Lower lobe of right lung (tissue), 2 donors: ENCODE results near the gene ACAD8. TPM values are rescaled to one million over a fixed set of nuclear protein-coding genes. Genes with fewer than 3 reads are reported as not detected.

Experiments used
- ATAC-seq, 2 donors: fragments of 200-7000 bp; cut with Tn5 transposase; one replicate each; pipeline ENCODE4 v1.9.1; 2020 to 2022; ENCODE audit warnings: mild to moderate bottlenecking in 2 of 2, moderate library complexity in 2 of 2
- DNase-seq: peaks from one replicate; pipeline ENCODE4 v3.0.0-alpha.2; 2020
- H3K27ac ChIP-seq: fragments of 200-600 bp; one replicate; pipeline ENCODE4 v1.8.0; 2022
- H3K27me3 ChIP-seq: fragments of 200-600 bp; one replicate; pipeline ENCODE4 v1.8.0; 2022; ENCODE audit warnings: low read depth
- H3K36me3 ChIP-seq: fragments of 200-600 bp; one replicate; pipeline ENCODE4 v1.8.0; 2022; ENCODE audit warnings: mild to moderate bottlenecking
- H3K4me1 ChIP-seq: fragments of 200-600 bp; one replicate; pipeline ENCODE4 v1.8.0; 2022
- H3K4me3 ChIP-seq: fragments of 200-600 bp; one replicate; pipeline ENCODE4 v1.8.0; 2022; ENCODE audit warnings: mild to moderate bottlenecking
- H3K9me3 ChIP-seq: fragments of 200-600 bp; one replicate; pipeline ENCODE4 v1.8.0; 2022
- intact Hi-C: fragments of 100-400 bp; cut with DNase I; formaldehyde crosslinking; loops from one replicate; pipeline ENCODE4 v1.11.0; 2022
- total RNA-seq: library from RNA; stranded (reverse); fragmentation: NEBNext Ultra II Directional; extraction: Animal tissue kit (Norgen Biotek cat#: 25700); gene quantifications from one replicate; pipeline ENCODE4 v1.2.1, GENCODE V29; 2021
- TF ChIP-seq, protein P1 (sequence below): fragments of 200-600 bp; IDR thresholded peaks from one replicate; pipeline ENCODE4 v1.8.0; 2022; ENCODE audit warnings: antibody characterized with exemption, mild to moderate bottlenecking
- donor health status: DM: no; HTN: yes; CAD: no; lungs with severe emphysema.

ACAD8 gene
- total RNA-seq, 1 donor from 2014 or later = 33.9 TPM

DNA sequence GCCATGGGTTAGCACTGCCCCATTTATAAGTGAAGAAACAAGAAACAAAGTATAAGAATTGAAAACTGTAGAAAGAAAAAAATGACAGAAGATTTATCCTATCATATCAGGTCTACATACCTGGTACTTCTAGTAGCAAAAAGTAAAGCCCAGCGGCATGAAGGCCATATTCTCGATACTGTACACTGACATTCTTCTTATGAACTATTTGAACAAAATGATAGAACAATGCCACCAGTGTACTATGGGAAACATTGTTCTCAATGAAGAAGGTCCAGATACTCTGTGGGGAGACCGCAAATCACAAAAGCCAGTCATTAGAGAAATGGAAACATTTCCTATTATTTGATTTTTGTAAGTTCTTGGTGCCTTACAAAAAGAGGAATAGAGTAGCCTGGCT is 36.6 kb upstream of the ACAD8 start:
- TF ChIP-seq, protein P1, sequence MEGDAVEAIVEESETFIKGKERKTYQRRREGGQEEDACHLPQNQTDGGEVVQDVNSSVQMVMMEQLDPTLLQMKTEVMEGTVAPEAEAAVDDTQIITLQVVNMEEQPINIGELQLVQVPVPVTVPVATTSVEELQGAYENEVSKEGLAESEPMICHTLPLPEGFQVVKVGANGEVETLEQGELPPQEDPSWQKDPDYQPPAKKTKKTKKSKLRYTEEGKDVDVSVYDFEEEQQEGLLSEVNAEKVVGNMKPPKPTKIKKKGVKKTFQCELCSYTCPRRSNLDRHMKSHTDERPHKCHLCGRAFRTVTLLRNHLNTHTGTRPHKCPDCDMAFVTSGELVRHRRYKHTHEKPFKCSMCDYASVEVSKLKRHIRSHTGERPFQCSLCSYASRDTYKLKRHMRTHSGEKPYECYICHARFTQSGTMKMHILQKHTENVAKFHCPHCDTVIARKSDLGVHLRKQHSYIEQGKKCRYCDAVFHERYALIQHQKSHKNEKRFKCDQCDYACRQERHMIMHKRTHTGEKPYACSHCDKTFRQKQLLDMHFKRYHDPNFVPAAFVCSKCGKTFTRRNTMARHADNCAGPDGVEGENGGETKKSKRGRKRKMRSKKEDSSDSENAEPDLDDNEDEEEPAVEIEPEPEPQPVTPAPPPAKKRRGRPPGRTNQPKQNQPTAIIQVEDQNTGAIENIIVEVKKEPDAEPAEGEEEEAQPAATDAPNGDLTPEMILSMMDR = no peak

DNA sequence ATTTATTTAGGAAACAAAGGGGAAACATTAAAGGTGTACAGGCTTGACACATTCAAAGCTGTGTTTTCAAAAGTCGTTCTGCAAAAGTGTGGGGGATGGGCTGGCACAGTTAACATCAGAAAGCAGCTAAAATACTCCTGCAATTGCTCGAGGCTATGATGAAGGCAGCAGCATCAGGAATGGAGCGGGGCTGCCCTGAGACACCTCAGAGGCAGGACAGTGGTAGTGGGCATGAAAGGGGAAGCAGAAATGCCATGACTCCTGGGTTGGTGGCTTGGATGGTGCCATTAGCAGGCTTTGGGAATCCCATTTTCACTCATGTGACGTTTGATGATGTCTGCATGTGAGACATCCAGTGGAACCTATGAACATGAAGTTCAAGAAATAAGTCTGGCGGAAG is 30.2 kb upstream of the ACAD8 start:
- peak overlapping the region; percentile 95 for H3K27ac ChIP-seq
- TF ChIP-seq, protein P1 = no peak
- H3K9me3 ChIP-seq = no peaks in the 10 kb centered on the region
- ATAC-seq (no peak), DNase-seq (no peak)
- intact Hi-C loops = no loop called here
- peak overlapping the region; percentile 92 for H3K4me3 ChIP-seq
- H3K4me1 ChIP-seq = peaks cover 36% of the 10 kb centered on the region
- H3K36me3 ChIP-seq = peaks cover 19% of the 10 kb centered on the region
- no peaks in the 10 kb centered on the region for H3K27me3 ChIP-seq

More for the DNA sequence above, 36.6 kb upstream of the ACAD8 start:
- Histone ChIP-seq H3K4me1 (no peaks in the 10 kb centered on the region), H3K27ac (no peak overlapping the region), H3K4me3 (no peak overlapping the region), H3K9me3 (no peaks in the 10 kb centered on the region), H3K27me3 (no peaks in the 10 kb centered on the region), H3K36me3 (peaks cover 33% of the 10 kb centered on the region)
- no peak for ATAC-seq
- no peak for DNase-seq
- intact Hi-C loops = no loop called here

DNA sequence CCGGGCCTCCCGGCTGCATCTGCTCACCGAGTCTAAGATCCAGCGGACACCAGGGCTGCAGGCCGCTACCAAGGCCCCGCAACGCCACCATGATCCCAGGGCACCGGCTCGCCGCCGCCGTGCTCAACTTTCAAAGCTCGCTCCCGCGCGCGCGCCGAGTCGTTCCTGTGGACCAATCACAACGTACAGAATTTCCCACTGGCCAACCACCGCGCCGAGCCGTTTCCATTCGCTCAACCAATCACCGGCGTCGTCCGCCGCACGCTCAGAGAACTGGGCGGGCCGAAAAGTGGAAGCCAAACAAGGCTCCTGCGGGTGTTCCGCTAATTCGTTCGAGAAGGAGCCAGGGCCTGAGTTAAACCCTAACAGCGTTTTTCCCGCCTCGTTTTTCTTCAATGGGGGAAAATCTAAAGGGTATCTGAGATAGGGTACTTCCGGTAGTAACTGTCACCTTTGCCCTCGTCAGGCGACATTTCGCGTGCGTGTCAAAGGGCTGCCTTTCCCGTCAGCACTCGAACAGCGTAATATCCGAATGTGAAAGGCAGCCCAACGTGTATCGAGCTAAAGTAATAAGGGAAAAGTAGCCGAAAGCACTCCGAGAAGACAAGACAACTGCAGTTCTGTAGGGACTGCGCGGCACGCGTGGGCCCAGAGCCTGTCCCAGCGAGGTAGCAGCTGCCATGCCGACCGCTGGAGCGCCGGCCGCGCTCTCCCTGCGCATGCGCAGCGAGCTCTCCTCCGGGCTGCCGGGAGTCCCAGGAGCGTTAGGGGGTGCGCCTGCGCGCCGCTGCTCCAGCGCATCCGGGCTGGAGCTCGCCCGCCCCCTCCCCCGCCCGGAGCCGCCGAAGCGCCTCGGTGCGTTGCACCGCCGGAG is 29.3 kb upstream of the ACAD8 start, which contains the start of the genes NCAPD3 and VPS26B:
NCAPD3 (minus strand) TSS at position 132 of the 874 bp plus-strand sequence; CDS start at position 91, 41 bp downstream.
VPS26B (plus strand) TSS at position 836 of the 874 bp plus-strand sequence. CDS start 452 bp downstream, outside the sequence.
- DNase-seq = peak; percentile 98
- H3K9me3 ChIP-seq = no peaks in the 10 kb centered on the region
- TF ChIP-seq, protein P1 = no peak
- H3K36me3 ChIP-seq = peaks cover 12% of the 10 kb centered on the region
- intact Hi-C loops = no loop called here
- H3K27me3 ChIP-seq = no peaks in the 10 kb centered on the region
- peak within 1 kb of the TSS; percentile 92 for H3K4me3 ChIP-seq
- peak; percentile 97 for ATAC-seq
- H3K27ac ChIP-seq = peak within 1 kb of the TSS; percentile 95
- peaks cover 38% of the 10 kb centered on the region for H3K4me1 ChIP-seq

DNA sequence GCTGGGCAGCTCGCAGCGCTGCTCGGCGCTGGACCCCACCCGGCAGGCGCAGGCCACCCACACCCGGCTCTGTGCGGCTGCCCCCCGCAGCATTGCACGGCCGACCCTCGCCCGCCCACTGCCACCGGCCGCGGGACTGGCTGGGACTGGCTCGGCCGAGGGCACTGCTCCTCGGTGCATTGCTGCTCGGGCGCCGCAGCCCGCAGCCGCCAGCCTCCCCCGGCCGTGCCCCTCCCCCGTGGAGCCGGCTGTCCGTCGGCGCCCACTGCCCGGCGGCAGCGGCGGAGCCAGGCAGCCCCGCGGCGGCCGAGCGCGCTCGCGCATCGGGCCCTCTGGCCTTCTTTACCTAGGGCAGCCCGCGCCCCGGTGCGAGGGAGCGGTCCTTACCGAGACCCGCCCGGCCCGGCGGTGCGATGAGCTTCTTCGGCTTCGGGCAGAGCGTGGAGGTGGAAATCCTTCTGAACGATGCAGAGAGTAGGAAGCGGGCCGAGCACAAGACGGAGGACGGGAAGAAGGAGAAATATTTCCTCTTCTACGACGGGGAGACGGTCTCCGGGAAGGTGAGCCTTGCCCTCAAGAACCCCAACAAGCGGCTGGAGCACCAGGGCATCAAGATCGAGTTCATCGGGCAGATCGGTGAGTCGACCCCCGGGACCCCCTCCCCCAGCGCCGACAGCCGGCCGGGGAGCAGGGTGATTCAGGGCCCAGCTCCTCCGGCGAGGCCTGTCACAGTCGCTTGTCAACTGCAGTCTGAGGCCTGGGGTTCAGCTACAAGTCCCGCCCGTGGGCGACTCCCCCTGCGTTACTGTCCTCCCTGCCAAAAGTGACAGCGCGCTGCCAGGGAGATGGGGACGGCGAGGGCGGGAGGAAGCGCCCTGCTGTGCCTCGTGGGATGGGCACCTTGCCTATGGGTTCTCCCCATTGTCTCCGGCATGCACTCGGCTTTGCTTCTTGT is 28.4 kb upstream of the ACAD8 start:
- H3K27ac ChIP-seq = peak overlapping the region; percentile 95
- no peaks in the 10 kb centered on the region for H3K9me3 ChIP-seq
- H3K4me1 ChIP-seq = peaks cover 47% of the 10 kb centered on the region
- intact Hi-C loops = no loop called here
- TF ChIP-seq, protein P1 = no peak
- DNase-seq = peak; percentile 72
- no peaks in the 10 kb centered on the region for H3K27me3 ChIP-seq
- peak overlapping the region; percentile 92 for H3K4me3 ChIP-seq
- peak; percentile 56 to 60 for ATAC-seq
- peaks cover 2% of the 10 kb centered on the region for H3K36me3 ChIP-seq

DNA sequence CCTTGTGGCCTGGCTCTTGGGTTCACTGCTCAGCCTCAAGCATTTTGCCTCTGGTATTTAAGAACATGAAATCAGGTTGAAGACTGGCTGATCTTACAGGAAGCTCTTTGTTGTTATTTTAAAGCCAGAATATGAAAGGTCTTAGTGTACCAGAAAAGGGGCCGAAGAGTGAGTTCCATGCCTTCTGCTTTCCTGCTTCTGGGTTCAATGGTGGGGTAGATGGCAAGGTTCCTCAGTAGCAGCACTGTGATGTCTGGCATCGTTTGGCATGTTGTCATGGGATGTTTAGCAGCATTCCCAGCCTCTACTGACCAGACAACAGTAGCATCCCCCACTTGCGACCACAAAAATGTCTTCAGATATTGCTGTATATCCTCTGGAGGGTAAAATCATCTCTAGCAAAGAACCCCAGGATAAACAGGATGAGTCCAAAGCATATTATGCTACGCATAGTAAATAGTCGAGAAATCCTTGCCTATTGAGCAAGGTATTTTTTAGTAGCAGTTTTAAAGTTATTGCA is 26.5 kb upstream of the ACAD8 start:
- Histone ChIP-seq H3K4me3 (peak overlapping the region; percentile 92), H3K27me3 (no peaks in the 10 kb centered on the region), H3K36me3 (no peaks in the 10 kb centered on the region), H3K27ac (no peak overlapping the region), H3K4me1 (peaks cover 63% of the 10 kb centered on the region), H3K9me3 (no peaks in the 10 kb centered on the region)
- TF ChIP-seq, protein P1 = no peak
- ATAC-seq (no peak), DNase-seq (no peak)
- intact Hi-C loops = no loop called here
